Skeletal muscle tissue (tissue), 4 donors: ENCODE results near the gene ROBO1. TPM values are rescaled to one million over a fixed set of nuclear protein-coding genes. Genes with fewer than 3 reads are reported as not detected.
A peak's percentile ranks its signal among the peaks of the same experiment; 100 is the strongest.

Experiments
- H3K27ac ChIP-seq: one replicate; pipeline ENCODE4 v1.7.0; 2013; ENCODE audit warnings: mild to moderate bottlenecking, low read depth, low read length, inconsistent platforms
- H3K27me3 ChIP-seq, 3 donors: one replicate each; pipeline ENCODE4 v1.7.0; 2013; ENCODE audit warnings: low read length in 3 of 3; ENCODE audit not compliant: control insufficient read depth in 3 of 3, insufficient read depth in 3 of 3
- H3K36me3 ChIP-seq, 3 donors: one replicate each; pipeline ENCODE4 v1.7.0; 2013; ENCODE audit warnings: low read length in 3 of 3; ENCODE audit not compliant: control insufficient read depth in 3 of 3, insufficient read depth in 3 of 3
- H3K4me1 ChIP-seq, 3 donors: one replicate each; pipeline ENCODE4 v1.7.0; 2013; ENCODE audit warnings: low read length in 3 of 3, mild to moderate bottlenecking in 3 of 3; ENCODE audit not compliant: control insufficient read depth in 3 of 3, insufficient read depth in 3 of 3
- H3K4me3 ChIP-seq, 3 donors: one replicate each; pipeline ENCODE4 v1.7.0; 2013; ENCODE audit warnings: low read length in 3 of 3
- H3K9ac ChIP-seq, 3 donors: one replicate each; pipeline ENCODE4 v1.7.0; 2013; ENCODE audit warnings: low read length in 3 of 3, mild to moderate bottlenecking in 3 of 3, moderate library complexity in 2 of 3, low read depth in 1 of 3
- H3K9me3 ChIP-seq, 3 donors: one replicate each; pipeline ENCODE4 v1.7.0; 2013; ENCODE audit warnings: low read length in 3 of 3; ENCODE audit not compliant: control insufficient read depth in 3 of 3
- total RNA-seq: library from RNA; depleted of rRNA; stranded (reverse); fragments of >200 nt; gene quantifications from one replicate; pipeline ENCODE4 v1.2.3, GENCODE V29; 2014
- donor health status: Osteomylitis.

Gene ROBO1
- total RNA-seq, 1 donor from 2014 or later = 20.4 TPM

DNA sequence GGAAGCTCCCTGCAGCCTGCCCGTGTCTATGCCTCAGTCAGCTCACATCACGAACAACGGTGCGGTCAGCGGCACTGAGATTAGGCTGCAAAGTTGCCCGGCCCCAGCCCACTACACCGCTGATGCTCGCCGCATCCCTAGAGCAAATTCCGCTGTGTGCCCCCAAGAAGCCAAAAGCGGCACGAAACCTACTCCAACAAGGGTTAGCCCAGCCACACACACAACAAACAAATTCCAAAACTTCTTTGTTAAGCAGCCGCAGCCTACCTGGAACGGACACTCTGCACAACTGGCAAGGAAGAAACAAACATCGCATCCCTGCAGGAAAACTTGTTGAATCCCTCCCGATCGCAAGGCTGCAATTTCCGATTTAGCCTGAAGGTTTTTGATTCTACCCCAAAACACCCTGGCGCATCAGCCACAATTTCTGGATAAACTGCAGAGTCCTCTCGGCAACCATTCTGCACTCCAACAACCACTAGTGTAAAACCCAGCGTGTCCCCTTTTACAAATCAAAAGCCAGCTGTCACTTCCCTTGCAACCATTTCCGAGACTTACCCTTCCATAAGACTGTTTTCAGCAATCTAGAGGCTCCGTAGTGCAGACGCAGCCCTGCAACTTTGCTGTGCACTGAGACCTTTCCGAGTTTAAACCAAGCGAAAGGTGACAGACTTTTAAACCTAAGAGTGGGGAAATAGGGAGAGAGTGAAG lies 449 bp downstream of the ROBO1 start:
- H3K4me3 ChIP-seq = peak overlapping the region in 2 of 3 donors; percentile 11 to 35
- H3K9me3 ChIP-seq = no peaks in the 10 kb centered on the region
- peaks cover 19 to 25% (median 21%) of the 10 kb centered on the region in 3 donors for H3K27me3 ChIP-seq
- peaks cover 4 to 10% (median 7%) of the 10 kb centered on the region in 3 donors for H3K4me1 ChIP-seq
- no peak overlapping the region for H3K27ac ChIP-seq
- peak overlapping the region in 1 of 3 donors; percentile 36 for H3K9ac ChIP-seq
- no peaks in the 10 kb centered on the region for H3K36me3 ChIP-seq

DNA sequence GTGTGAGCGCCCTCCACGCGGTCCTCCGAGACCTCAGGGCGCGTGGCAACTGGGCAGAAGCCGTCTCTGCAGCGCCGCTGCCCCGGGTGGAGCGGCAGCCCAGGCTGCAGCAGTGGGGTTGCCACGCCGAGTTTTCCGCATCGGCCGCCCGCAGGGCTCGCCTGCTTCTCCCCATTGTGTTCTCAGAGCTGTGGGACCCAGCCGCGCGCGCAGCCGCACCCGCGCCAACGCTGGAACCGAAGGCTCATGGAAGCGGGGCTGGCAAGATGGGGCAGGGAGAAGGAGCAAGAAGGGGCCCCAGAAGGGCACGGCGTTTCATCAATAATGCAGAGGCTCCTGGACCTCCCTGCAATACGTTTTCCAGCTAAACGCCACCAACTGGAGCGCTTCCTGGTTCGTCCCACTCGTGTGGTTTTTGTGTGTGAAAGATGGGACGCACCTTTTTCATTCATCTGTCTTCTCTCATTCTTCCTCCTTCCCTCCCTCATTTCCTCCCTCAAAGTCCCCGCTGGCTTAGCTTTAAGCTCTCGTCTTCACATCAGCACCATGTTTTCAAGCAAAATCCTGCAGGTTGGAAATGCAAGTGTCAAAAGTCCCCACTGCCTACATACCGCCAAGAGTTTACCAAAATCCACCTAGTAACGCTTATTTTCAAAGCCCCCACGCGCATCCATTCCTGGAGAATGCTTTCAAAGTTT lies 1.2 kb downstream of the ROBO1 start:
- H3K36me3 ChIP-seq = no peaks in the 10 kb centered on the region
- no peak overlapping the region for H3K27ac ChIP-seq
- no peaks in the 10 kb centered on the region for H3K9me3 ChIP-seq
- H3K9ac ChIP-seq = no peak overlapping the region
- peaks cover 19 to 25% (median 21%) of the 10 kb centered on the region in 3 donors for H3K27me3 ChIP-seq
- peaks cover 4 to 10% (median 7%) of the 10 kb centered on the region in 3 donors for H3K4me1 ChIP-seq
- H3K4me3 ChIP-seq = peak overlapping the region in 1 of 3 donors; percentile 11

DNA sequence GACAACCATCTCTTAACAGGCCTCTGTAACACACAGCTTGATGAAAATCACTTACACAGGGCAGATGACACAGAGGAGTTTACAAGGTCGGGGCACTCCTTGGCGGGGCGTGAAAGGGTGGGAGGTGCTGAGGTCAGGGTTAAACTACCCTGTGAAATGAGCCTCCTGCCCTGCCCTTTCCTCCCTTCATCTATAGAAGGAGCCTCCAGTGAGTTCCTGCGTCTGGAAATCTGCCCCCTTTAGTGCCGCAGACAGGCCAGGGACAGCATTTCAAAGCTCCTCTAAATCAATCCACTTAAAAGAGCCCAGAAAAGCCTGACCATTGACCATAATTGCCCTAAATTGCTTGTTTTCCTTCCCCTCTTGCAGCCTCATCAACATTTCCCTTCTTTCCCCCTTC lies 1.9 kb downstream of the ROBO1 start:
- Histone ChIP-seq H3K4me3 (no peak overlapping the region), H3K9me3 (no peaks in the 10 kb centered on the region), H3K4me1 (peaks cover 4 to 10% (median 7%) of the 10 kb centered on the region in 3 donors), H3K27me3 (peaks cover 19 to 25% (median 21%) of the 10 kb centered on the region in 3 donors), H3K9ac (no peak overlapping the region), H3K27ac (no peak overlapping the region), H3K36me3 (no peaks in the 10 kb centered on the region)

DNA sequence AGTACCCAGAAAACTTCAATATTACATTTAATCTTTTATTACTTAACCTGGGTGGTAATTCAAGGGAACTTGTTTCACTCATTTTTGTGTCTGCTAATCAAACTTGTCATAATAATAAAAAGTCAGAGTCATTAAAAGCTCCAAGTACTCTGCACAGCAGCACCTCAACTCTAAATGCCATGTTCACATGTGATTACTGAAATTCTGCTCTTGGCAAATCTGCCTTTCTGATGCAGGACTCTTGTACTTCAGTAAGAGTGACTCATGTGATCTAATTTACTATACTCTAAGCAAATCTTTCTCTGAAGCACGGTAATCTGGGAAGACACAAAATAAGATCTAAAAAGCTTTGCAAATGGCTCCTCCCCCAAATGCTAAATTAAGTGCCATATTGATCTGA lies 6.4 kb downstream of the ROBO1 start:
- H3K4me3 ChIP-seq = no peak overlapping the region
- H3K36me3 ChIP-seq = no peaks in the 10 kb centered on the region
- no peaks in the 10 kb centered on the region for H3K9me3 ChIP-seq
- H3K9ac ChIP-seq = no peak overlapping the region
- no peaks in the 10 kb centered on the region for H3K4me1 ChIP-seq
- no peak overlapping the region for H3K27ac ChIP-seq
- peaks cover 10 to 13% (median 12%) of the 10 kb centered on the region in 3 donors for H3K27me3 ChIP-seq

DNA sequence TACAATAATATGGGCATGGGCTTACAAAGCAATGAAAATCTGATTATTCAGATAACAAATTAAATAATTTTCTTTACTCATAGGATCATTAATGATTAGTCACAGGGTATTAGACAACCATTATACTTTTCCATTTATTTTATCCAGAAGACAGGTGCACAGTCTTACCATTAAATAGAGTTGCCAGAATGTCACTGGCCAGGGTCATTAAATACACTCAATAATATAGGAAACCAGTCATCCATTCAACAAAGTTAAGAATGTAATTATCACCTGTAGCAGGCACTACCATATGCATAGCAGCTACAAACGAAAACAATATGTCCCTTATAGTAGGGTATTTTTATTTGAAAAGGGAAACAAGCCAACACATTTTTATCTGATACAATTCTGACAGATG lies 16.1 kb downstream of the ROBO1 start:
- no peak overlapping the region for H3K27ac ChIP-seq
- H3K4me1 ChIP-seq = no peaks in the 10 kb centered on the region
- H3K27me3 ChIP-seq = no peaks in the 10 kb centered on the region
- H3K9ac ChIP-seq = no peak overlapping the region
- H3K4me3 ChIP-seq = no peak overlapping the region
- no peaks in the 10 kb centered on the region for H3K36me3 ChIP-seq
- no peaks in the 10 kb centered on the region for H3K9me3 ChIP-seq

DNA sequence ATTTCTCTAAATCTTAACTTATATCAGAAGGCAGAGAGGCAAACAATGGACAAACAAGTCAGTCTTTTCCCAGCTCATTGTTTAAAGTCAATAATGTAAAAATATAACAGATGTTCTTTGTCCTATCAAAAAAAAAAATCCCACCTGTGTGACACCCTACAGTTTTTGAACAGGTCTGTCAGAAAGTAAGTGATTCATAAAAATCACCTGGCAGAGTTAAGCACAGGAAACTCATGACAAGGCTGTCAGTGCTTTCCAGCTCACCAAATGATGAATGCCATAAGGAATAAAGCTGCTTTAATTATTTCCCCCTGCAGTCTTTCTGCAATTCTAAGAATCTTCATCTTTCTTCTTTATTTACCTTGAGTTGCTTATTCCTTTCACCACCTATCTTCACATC lies 30.3 kb downstream of the ROBO1 start:
- Histone ChIP-seq H3K4me1 (no peaks in the 10 kb centered on the region), H3K27ac (no peak overlapping the region), H3K9ac (no peak overlapping the region), H3K27me3 (no peaks in the 10 kb centered on the region), H3K36me3 (no peaks in the 10 kb centered on the region), H3K9me3 (no peaks in the 10 kb centered on the region), H3K4me3 (no peak overlapping the region)

DNA sequence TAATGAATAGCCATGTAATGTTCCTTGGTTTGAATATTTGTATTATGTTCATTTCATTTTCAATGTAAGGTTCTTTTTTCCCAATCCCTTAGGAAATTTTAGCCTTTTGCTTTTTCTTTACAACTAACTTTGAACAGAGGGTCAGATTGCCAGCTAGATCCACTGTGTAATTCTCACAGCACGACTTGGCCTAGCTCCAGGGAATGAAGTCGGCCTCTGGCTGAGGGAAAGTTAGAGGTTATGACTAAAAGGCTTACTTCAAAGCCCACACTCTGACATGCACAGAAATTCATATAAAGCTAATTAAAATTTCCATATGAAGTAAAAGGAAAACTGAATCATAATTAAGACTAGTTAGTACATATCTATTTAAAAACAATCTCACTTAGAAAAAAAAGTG lies 38.7 kb downstream of the ROBO1 start:
- Histone ChIP-seq H3K27me3 (no peaks in the 10 kb centered on the region), H3K27ac (no peak overlapping the region), H3K36me3 (no peaks in the 10 kb centered on the region), H3K9me3 (no peaks in the 10 kb centered on the region), H3K4me3 (no peak overlapping the region), H3K9ac (no peak overlapping the region), H3K4me1 (no peaks in the 10 kb centered on the region)

DNA sequence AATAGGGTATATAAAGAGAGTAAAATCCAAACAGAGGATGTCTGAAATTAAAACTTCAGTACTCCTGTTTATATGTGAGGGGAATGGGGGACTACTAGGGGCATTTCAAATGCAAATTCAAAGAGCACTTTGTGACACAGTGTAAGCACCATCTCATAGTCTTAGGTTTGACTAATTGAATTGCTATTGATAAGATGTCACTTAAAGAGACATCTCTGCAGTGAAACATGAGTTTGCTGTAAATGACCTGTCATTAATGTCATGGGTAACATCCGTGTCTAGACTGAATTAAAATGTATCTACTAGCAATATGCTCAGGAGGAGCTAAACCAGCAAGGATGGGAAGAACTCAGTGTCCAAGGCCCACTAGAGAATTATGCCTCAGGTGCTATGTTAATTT lies 41.0 kb downstream of the ROBO1 start:
- no peaks in the 10 kb centered on the region for H3K9me3 ChIP-seq
- no peaks in the 10 kb centered on the region for H3K27me3 ChIP-seq
- no peak overlapping the region for H3K9ac ChIP-seq
- no peak overlapping the region for H3K27ac ChIP-seq
- H3K4me1 ChIP-seq = no peaks in the 10 kb centered on the region
- H3K36me3 ChIP-seq = no peaks in the 10 kb centered on the region
- H3K4me3 ChIP-seq = no peak overlapping the region

DNA sequence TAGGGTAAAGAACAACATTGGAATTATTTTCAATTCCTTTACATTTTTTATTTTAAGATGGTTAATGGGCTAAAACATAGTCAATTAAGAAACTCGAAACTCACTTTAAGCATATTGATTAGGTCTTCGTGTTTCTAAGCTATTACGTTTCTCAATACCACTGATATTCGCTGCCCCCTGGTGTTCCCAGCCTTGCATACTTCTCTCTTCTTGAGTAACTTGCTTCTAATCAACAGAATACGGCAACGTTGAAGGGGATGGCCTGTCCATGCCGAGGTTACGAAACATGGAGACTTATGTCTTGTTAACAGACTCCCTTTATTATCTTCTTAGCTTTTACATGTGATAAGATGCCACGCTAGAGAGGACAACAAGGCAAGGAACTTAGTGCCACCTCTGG lies 43.6 kb downstream of the ROBO1 start:
- no peaks in the 10 kb centered on the region for H3K4me1 ChIP-seq
- H3K36me3 ChIP-seq = no peaks in the 10 kb centered on the region
- H3K9me3 ChIP-seq = no peaks in the 10 kb centered on the region
- no peak overlapping the region for H3K27ac ChIP-seq
- H3K4me3 ChIP-seq = no peak overlapping the region
- no peak overlapping the region for H3K9ac ChIP-seq
- no peaks in the 10 kb centered on the region for H3K27me3 ChIP-seq

DNA sequence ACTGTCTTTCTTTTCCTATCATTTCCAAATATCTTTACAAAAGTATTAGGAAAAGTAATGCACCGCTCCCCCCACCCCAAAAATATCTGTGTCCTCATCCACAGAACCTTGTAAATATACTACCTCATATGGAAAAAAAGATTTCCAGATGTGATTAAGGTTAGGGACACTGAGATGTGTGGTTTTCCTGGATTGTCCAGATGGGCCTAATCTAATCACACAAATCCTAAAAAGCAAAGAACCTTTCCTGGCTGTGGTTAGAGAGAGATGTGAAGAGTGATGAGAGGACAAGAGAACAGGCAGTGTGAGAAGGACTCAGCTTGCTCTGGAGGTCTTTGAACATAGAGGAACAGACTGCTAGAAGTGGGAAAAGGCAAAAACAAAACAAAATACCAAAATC lies 77.7 kb downstream of the ROBO1 start:
- Histone ChIP-seq H3K4me3 (no peak overlapping the region), H3K9me3 (peaks cover 0 to 2% (median 0%) of the 10 kb centered on the region in 3 donors), H3K36me3 (no peaks in the 10 kb centered on the region), H3K4me1 (no peaks in the 10 kb centered on the region), H3K9ac (no peak overlapping the region), H3K27me3 (no peaks in the 10 kb centered on the region), H3K27ac (no peak overlapping the region)
